Neural progenitor cell (in vitro differentiated cells): ENCODE measurements around the gene KAT2B.

Experiments used
- EZH2 ChIP-seq: fragments of 200-600 bp; sonication (generic); IDR thresholded peaks from 2 replicates; pipeline ENCODE4 v1.6.1; 2017; ENCODE audit warnings: antibody characterized with exemption, mild to moderate bottlenecking, moderate library complexity
- EZH2phosphoT487 ChIP-seq: fragments of 200-600 bp; sonication (generic); IDR thresholded peaks from 2 replicates; pipeline ENCODE4 v1.6.1; 2017; ENCODE audit warnings: antibody characterized with exemption
- TF ChIP-seq, protein P1 (sequence below): fragments of 200-600 bp; sonication (generic); IDR thresholded peaks from 2 replicates; pipeline ENCODE4 v1.5.1; 2017; ENCODE audit warnings: antibody characterized with exemption, mild to moderate bottlenecking

DNA sequence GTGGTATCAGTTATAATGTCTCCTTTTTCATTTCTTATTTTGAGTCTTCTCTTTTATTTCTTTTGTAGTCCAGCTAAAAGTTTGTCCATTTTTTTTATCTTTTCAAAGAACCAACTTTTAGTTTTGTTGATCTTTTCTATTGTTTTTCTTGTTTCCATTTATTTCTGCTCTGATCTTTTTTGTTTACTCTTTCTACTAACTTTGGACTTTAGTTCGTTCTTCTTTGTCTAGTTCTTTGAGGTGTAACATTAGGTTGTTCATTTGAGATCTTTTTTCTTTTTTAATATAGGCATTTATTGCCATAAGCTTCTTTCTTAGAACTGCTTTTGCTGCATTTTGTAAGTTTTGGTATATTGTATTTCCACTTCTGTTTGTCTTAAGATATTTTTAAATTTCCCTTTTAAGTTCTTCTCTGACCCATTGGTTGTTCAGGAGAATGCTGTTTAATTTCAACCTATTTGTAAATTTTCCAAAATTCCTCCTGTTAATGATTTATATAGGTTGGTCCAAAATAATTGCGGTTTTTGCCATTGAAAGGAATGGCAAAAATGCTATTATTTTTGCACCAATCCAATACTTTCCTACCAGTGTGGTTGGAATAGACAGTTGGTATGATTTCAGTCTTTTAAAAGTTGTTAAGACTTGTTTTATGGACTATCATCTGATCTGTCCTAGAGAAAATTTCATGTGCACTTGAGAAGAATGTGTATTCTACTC, 51.2 kb downstream of the KAT2B start:
- TF ChIP-seq, protein P1, sequence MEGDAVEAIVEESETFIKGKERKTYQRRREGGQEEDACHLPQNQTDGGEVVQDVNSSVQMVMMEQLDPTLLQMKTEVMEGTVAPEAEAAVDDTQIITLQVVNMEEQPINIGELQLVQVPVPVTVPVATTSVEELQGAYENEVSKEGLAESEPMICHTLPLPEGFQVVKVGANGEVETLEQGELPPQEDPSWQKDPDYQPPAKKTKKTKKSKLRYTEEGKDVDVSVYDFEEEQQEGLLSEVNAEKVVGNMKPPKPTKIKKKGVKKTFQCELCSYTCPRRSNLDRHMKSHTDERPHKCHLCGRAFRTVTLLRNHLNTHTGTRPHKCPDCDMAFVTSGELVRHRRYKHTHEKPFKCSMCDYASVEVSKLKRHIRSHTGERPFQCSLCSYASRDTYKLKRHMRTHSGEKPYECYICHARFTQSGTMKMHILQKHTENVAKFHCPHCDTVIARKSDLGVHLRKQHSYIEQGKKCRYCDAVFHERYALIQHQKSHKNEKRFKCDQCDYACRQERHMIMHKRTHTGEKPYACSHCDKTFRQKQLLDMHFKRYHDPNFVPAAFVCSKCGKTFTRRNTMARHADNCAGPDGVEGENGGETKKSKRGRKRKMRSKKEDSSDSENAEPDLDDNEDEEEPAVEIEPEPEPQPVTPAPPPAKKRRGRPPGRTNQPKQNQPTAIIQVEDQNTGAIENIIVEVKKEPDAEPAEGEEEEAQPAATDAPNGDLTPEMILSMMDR = no peak
- TF ChIP-seq EZH2 (no peak), EZH2phosphoT487 (no peak)
